WTC11 (cell line): Measurements from ENCODE around the gene CLEC2A. TPM values are rescaled to one million over a fixed set of nuclear protein-coding genes. Genes with fewer than 3 reads are reported as not detected.

Source experiments
- ATAC-seq: fragments of 200-7000 bp; cut with Tn5 transposase; 2 replicates; pipeline ENCODE4 v1.10.0; 2021; ENCODE audit warnings: mild to moderate bottlenecking, moderate library complexity
- CTCF ChIA-PET: fragments of 300-600 bp; sonication (Branson Sonifier 250); formaldehyde crosslinking; loops from one replicate; lab custom pipeline; 2021; ENCODE audit warnings: antibody characterized with exemption; lab: Charles Lee
- POLR2A ChIA-PET: fragments of 350-600 bp; sonication (Branson Sonifier 250); formaldehyde crosslinking; loops from one replicate; lab custom pipeline; 2021; ENCODE audit warnings: antibody characterized with exemption; lab: Charles Lee
- DNase-seq: peaks from one replicate; pipeline ENCODE4 v3.0.0; 2021; ENCODE audit warnings: low spot score
- H3K27ac Mint-ChIP-seq: 2 replicates; pipeline ENCODE4 v1.8.0; 2021; ENCODE audit warnings: mixed read lengths
- H3K27me3 Mint-ChIP-seq: 2 replicates; pipeline ENCODE4 v1.8.0; 2021; ENCODE audit warnings: low read depth, mild to moderate bottlenecking, moderate library complexity, mixed read lengths
- H3K36me3 Mint-ChIP-seq: 2 replicates; pipeline ENCODE4 v1.8.0; 2021; ENCODE audit warnings: mixed read lengths
- H3K4me1 Mint-ChIP-seq: 2 replicates; pipeline ENCODE4 v1.8.0; 2022; ENCODE audit warnings: mixed read lengths
- H3K4me3 Mint-ChIP-seq: 2 replicates; pipeline ENCODE4 v1.8.0; 2021; ENCODE audit warnings: mild to moderate bottlenecking, moderate library complexity, mixed read lengths
- H3K9me3 Mint-ChIP-seq: 2 replicates; pipeline ENCODE4 v1.8.0; 2021; ENCODE audit warnings: mixed read lengths
- ARID4B ChIP-seq: sonication (generic); formaldehyde crosslinking; IDR thresholded peaks from 2 replicates; pipeline ENCODE4 v1.8.0; 2023; ENCODE audit warnings: missing genetic modification reagents, mild to moderate bottlenecking, borderline replicate concordance
- ATF3 ChIP-seq: sonication (generic); formaldehyde crosslinking; conservative IDR thresholded peaks from 2 replicates; pipeline ENCODE4 v1.8.1; 2022; ENCODE audit warnings: mild to moderate bottlenecking, missing genetic modification reagents
- E2F1 ChIP-seq: sonication (generic); formaldehyde crosslinking; IDR thresholded peaks from 2 replicates; pipeline ENCODE4 v1.8.0; 2022; ENCODE audit warnings: mild to moderate bottlenecking, missing genetic modification reagents
- FOXP4 ChIP-seq: sonication (generic); formaldehyde crosslinking; IDR thresholded peaks from 2 replicates; pipeline ENCODE4 v1.8.0; 2022; ENCODE audit warnings: mild to moderate bottlenecking, missing genetic modification reagents
- GRHL2 ChIP-seq: fragments of 250-450 bp; sonication (Bioruptor Pico); IDR thresholded peaks from 2 replicates; pipeline ENCODE4 v1.8.0; 2022; ENCODE audit warnings: mild to moderate bottlenecking, moderate library complexity; ENCODE audit not compliant: insufficient replicate concordance, severe bottlenecking
- KAT7 ChIP-seq: sonication (generic); formaldehyde crosslinking; IDR thresholded peaks from 2 replicates; pipeline ENCODE4 v1.8.1; 2023; ENCODE audit warnings: missing genetic modification reagents, mild to moderate bottlenecking, borderline replicate concordance
- MLX ChIP-seq: sonication (generic); formaldehyde crosslinking; IDR thresholded peaks from 2 replicates; pipeline ENCODE4 v1.8.1; 2023; ENCODE audit warnings: mild to moderate bottlenecking, missing genetic modification reagents, moderate library complexity
- MXD4 ChIP-seq: fragments of 250-450 bp; sonication (Bioruptor Pico); IDR thresholded peaks from 2 replicates; pipeline ENCODE4 v1.8.0; 2021; ENCODE audit warnings: mild to moderate bottlenecking, moderate library complexity, borderline replicate concordance
- NFYB ChIP-seq: sonication (generic); formaldehyde crosslinking; conservative IDR thresholded peaks from 2 replicates; pipeline ENCODE4 v1.8.0; 2022; ENCODE audit warnings: low read depth, missing genetic modification reagents
- NR2C2 ChIP-seq: sonication (generic); formaldehyde crosslinking; IDR thresholded peaks from 2 replicates; pipeline ENCODE4 v1.8.0; 2022; ENCODE audit warnings: mild to moderate bottlenecking, missing genetic modification reagents
- STAT6 ChIP-seq: sonication (generic); formaldehyde crosslinking; conservative IDR thresholded peaks from 2 replicates; pipeline ENCODE4 v1.8.1; 2023; ENCODE audit warnings: mild to moderate bottlenecking, low read depth, missing genetic modification reagents, moderate library complexity
- TP53 ChIP-seq: sonication (generic); formaldehyde crosslinking; IDR thresholded peaks from 2 replicates; pipeline ENCODE4 v1.8.1; 2023; ENCODE audit warnings: mild to moderate bottlenecking, missing genetic modification reagents
- ZNF219 ChIP-seq: sonication (generic); formaldehyde crosslinking; IDR thresholded peaks from 2 replicates; pipeline ENCODE4 v1.8.0; 2023; ENCODE audit warnings: missing genetic modification reagents, mild to moderate bottlenecking, borderline replicate concordance
- ZNF416 ChIP-seq: fragments of 250-450 bp; sonication (Bioruptor Pico); IDR thresholded peaks from 2 replicates; pipeline ENCODE4 v1.9.0; 2021; ENCODE audit warnings: mild to moderate bottlenecking, inconsistent platforms
- ZNF423 ChIP-seq: fragments of 250-450 bp; sonication (Bioruptor Pico); IDR thresholded peaks from 2 replicates; pipeline ENCODE4 v2.1.2; 2022; ENCODE audit warnings: mild to moderate bottlenecking, moderate library complexity
- ZNF532 ChIP-seq: fragments of 250-450 bp; sonication (Bioruptor Pico); IDR thresholded peaks from 2 replicates; pipeline ENCODE4 v1.9.0; 2021; ENCODE audit warnings: mild to moderate bottlenecking, borderline replicate concordance
- ZNF671 ChIP-seq: fragments of 250-450 bp; sonication (Bioruptor Pico); IDR thresholded peaks from 2 replicates; pipeline ENCODE4 v1.8.0; 2021; ENCODE audit warnings: mild to moderate bottlenecking
- total RNA-seq: library from RNA; stranded (reverse); gene quantifications from 3 replicates; pipeline ENCODE4 v1.2.3, GENCODE V29; 2021

The CLEC2A gene
- total RNA-seq, 1 experiment from 2014 or later = 3.5 TPM

- CTCF ChIA-PET = interaction anchor here (1.0 kb wide), 1 partner anchor 105 kb away, joined by 3 read pairs; no protein-coding TSS in a partner anchor
- peaks cover 7% of the 10 kb centered on the region; the same call in 1 of the 2 replicates for H3K36me3 Mint-ChIP-seq
- no peak overlapping the region for H3K27ac Mint-ChIP-seq
- POLR2A ChIA-PET = no interaction called here
- H3K4me3 Mint-ChIP-seq = no peak overlapping the region
- DNase-seq = no peak
- peaks cover 28% of the 10 kb centered on the region for H3K9me3 Mint-ChIP-seq
- H3K4me1 Mint-ChIP-seq = no peaks in the 10 kb centered on the region
- TF ChIP-seq ZNF423 (CRISPR knock-in tag) (no peak), E2F1 (CRISPR knock-in tag) (no peak), NFYB (CRISPR knock-in tag) (no peak), ZNF671 (no peak), ATF3 (no peak), ZNF219 (CRISPR knock-in tag) (no peak), ZNF416 (CRISPR knock-in tag) (no peak), GRHL2 (CRISPR knock-in tag) (no peak), NR2C2 (CRISPR knock-in tag) (no peak)
- TF ChIP-seq, all 79 proteins: peak for 0
- no peak for ATAC-seq
- H3K27me3 Mint-ChIP-seq = peaks cover 6% of the 10 kb centered on the region
Measured at GRCh38 chr12:9919443-9919842, 12.7 kb downstream of the CLEC2A start.

- peak overlapping the region; percentile 76 for H3K4me3 Mint-ChIP-seq
- peak overlapping the region; percentile 94 for H3K27ac Mint-ChIP-seq
- H3K36me3 Mint-ChIP-seq = peaks cover 54% of the 10 kb centered on the region
- ATAC-seq (no peak), DNase-seq (no peak)
- POLR2A ChIA-PET = no interaction called here
- H3K27me3 Mint-ChIP-seq = peaks cover 8% of the 10 kb centered on the region
- H3K4me1 Mint-ChIP-seq = peaks cover 12% of the 10 kb centered on the region
- no peak for TF ChIP-seq GRHL2 (CRISPR knock-in tag)
- no peak for TF ChIP-seq MLX (CRISPR knock-in tag)
- TF ChIP-seq MXD4 (CRISPR knock-in tag) = no peak
- TF ChIP-seq ARID4B (CRISPR knock-in tag) = no peak
- no peak for TF ChIP-seq KAT7 (CRISPR knock-in tag)
- no peak for TF ChIP-seq STAT6 (CRISPR knock-in tag)
- TF ChIP-seq TP53 (CRISPR knock-in tag) = no peak
- no peak for TF ChIP-seq ZNF532 (CRISPR knock-in tag)
- TF ChIP-seq E2F1 (CRISPR knock-in tag) = no peak
- no peak for TF ChIP-seq FOXP4 (CRISPR knock-in tag)
- TF ChIP-seq, all 79 proteins: peak for 0
- CTCF ChIA-PET = no interaction called here
- H3K9me3 Mint-ChIP-seq = peaks cover 50% of the 10 kb centered on the region
Measured at GRCh38 chr12:9911708-9912107, 20.5 kb downstream of the CLEC2A start.
